SK-N-SH treated with all-trans-retinoic acid at 6 μM for 48 hours (cell line): ENCODE measurements around the gene HRAS.

ENCODE experiments used
- ATAC-seq: fragments of 200-7000 bp; cut with Tn5 transposase; 3 replicates; pipeline ENCODE4 v1.9.1; 2020; ENCODE audit warnings: mild to moderate bottlenecking, moderate library complexity
- ARNTL ChIP-seq: fragments of 450-650 bp; formaldehyde crosslinking; IDR thresholded peaks from 2 replicates; pipeline ENCODE4 v1.5.0; 2020; ENCODE audit warnings: low read depth, mild to moderate bottlenecking, moderate library complexity, borderline replicate concordance
- BACH2 ChIP-seq: fragments of 250-450 bp; sonication (Bioruptor Pico); IDR thresholded peaks from 2 replicates; pipeline ENCODE4 v1.9.0; 2021; ENCODE audit warnings: mild to moderate bottlenecking, borderline replicate concordance
- CSDC2 ChIP-seq: fragments of 250-450 bp; sonication (Bioruptor Pico); IDR thresholded peaks from 2 replicates; pipeline ENCODE4 v1.5.0; 2020; ENCODE audit warnings: mild to moderate bottlenecking, moderate library complexity
- ESRRG ChIP-seq: fragments of 250-450 bp; sonication (Bioruptor Pico); IDR thresholded peaks from 2 replicates; pipeline ENCODE4 v1.6.1; 2021; ENCODE audit warnings: mild to moderate bottlenecking
- GLIS3 ChIP-seq: fragments of 250-450 bp; sonication (Bioruptor Pico); IDR thresholded peaks from 2 replicates; pipeline ENCODE4 v1.5.0; 2020; ENCODE audit warnings: mild to moderate bottlenecking, moderate library complexity
- ISL1 ChIP-seq: fragments of 250-450 bp; sonication (Bioruptor Pico); IDR thresholded peaks from 2 replicates; pipeline ENCODE4 v2.1.2; 2022; ENCODE audit warnings: mild to moderate bottlenecking, moderate library complexity
- OSR1 ChIP-seq: fragments of 250-450 bp; sonication (Bioruptor Pico); IDR thresholded peaks from 2 replicates; pipeline ENCODE4 v1.8.0; 2022; ENCODE audit warnings: moderate library complexity, mild to moderate bottlenecking, inconsistent platforms
- PPARA ChIP-seq: fragments of 250-450 bp; sonication (Bioruptor Pico); IDR thresholded peaks from 2 replicates; pipeline ENCODE4 v1.5.0; 2020; ENCODE audit warnings: mild to moderate bottlenecking, borderline replicate concordance
- SNAI2 ChIP-seq: fragments of 250-450 bp; sonication (Bioruptor Pico); IDR thresholded peaks from 2 replicates; pipeline ENCODE4 v1.5.0; 2020; ENCODE audit warnings: mild to moderate bottlenecking, moderate library complexity
- TCF4 ChIP-seq: fragments of 250-450 bp; sonication (Bioruptor Pico); IDR thresholded peaks from 2 replicates; pipeline ENCODE4 v1.8.0; 2021; ENCODE audit warnings: mild to moderate bottlenecking, moderate library complexity, borderline replicate concordance
- TOX ChIP-seq: fragments of 250-450 bp; sonication (Bioruptor Pico); IDR thresholded peaks from 2 replicates; pipeline ENCODE4 v1.8.0; 2021; ENCODE audit warnings: mild to moderate bottlenecking, moderate library complexity, borderline replicate concordance
- ZC3H10 ChIP-seq: fragments of 250-450 bp; sonication (Bioruptor Pico); IDR thresholded peaks from 2 replicates; pipeline ENCODE4 v1.5.1; 2021; ENCODE audit warnings: mild to moderate bottlenecking, moderate library complexity
- ZNF8 ChIP-seq: fragments of 450-650 bp; formaldehyde crosslinking; IDR thresholded peaks from 2 replicates; pipeline ENCODE4 v1.5.0; 2020; ENCODE audit warnings: mild to moderate bottlenecking, moderate library complexity
- TF ChIP-seq, protein P1 (sequence below): fragments of 250-450 bp; sonication (Bioruptor Pico); IDR thresholded peaks from 2 replicates; pipeline ENCODE4 v1.5.1; 2020; ENCODE audit warnings: low read depth, mild to moderate bottlenecking, moderate library complexity
- TF ChIP-seq, protein P2 (sequence below): fragments of 250-450 bp; sonication (Bioruptor Pico); IDR thresholded peaks from 2 replicates; pipeline ENCODE4 v1.8.0; 2020; ENCODE audit warnings: mild to moderate bottlenecking, moderate library complexity, borderline replicate concordance
- TF ChIP-seq, protein P3 (sequence below): fragments of 250-450 bp; sonication (Bioruptor Pico); IDR thresholded peaks from 2 replicates; pipeline ENCODE4 v1.5.0; 2020; ENCODE audit warnings: mild to moderate bottlenecking, moderate library complexity
- TF ChIP-seq, protein P4 (sequence below): fragments of 250-450 bp; sonication (Bioruptor Pico); IDR thresholded peaks from 2 replicates; pipeline ENCODE4 v1.5.1; 2021; ENCODE audit warnings: mild to moderate bottlenecking, moderate library complexity
- TF ChIP-seq, protein P5 (sequence below): fragments of 250-450 bp; sonication (Bioruptor Pico); IDR thresholded peaks from 2 replicates; pipeline ENCODE4 v1.8.0; 2021; ENCODE audit warnings: low read depth, mild to moderate bottlenecking, moderate library complexity, borderline replicate concordance

Gene HRAS

DNA sequence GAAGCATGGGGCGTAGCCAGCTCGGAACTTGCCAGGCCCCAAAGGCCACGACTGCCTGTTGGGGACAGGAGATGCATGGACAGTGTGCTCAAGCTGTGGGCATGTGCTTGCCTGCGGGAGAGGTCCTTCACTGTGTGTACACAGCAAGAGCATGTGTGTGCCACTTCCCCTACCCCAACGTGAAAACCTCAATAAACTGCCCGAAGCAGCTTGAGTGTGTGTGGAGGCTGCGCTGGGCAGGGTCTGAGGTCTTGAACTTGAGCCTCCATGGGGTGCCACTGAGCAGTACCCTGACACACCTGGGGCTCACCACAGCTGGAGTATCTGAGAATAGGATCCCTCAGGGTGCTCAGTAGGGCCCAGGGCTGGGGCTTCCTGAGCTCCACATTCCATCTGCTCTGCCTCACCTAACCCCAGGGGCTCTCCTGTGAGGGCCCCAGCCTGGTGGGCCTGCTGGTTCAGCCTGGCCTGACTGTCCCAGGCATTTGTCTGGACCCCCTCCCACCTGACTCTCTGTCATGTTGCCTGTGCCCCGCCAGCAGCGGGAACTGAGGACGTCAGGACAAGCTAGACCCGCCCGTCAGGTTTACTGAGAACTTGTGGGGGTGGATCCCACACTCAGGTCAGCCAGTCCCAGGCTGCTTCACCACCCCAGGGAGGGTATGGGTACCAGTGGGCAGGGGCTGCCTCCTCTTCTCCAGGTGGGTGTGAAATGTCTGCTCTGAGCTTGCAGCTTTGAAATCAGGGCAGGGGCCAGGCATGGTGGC lies 28.6 kb upstream of the HRAS start (continued):
- no peak for TF ChIP-seq OSR1 (CRISPR knock-in tag)
- no peak for TF ChIP-seq ZNF8 (CRISPR knock-in tag)
- TF ChIP-seq, protein P1, sequence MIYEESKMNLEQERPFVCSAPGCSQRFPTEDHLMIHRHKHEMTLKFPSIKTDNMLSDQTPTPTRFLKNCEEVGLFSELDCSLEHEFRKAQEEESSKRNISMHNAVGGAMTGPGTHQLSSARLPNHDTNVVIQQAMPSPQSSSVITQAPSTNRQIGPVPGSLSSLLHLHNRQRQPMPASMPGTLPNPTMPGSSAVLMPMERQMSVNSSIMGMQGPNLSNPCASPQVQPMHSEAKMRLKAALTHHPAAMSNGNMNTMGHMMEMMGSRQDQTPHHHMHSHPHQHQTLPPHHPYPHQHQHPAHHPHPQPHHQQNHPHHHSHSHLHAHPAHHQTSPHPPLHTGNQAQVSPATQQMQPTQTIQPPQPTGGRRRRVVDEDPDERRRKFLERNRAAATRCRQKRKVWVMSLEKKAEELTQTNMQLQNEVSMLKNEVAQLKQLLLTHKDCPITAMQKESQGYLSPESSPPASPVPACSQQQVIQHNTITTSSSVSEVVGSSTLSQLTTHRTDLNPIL (CRISPR knock-in tag): no peak
- no peak for TF ChIP-seq GLIS3 (CRISPR knock-in tag)
- no peak for TF ChIP-seq ISL1
- TF ChIP-seq, protein P2, sequence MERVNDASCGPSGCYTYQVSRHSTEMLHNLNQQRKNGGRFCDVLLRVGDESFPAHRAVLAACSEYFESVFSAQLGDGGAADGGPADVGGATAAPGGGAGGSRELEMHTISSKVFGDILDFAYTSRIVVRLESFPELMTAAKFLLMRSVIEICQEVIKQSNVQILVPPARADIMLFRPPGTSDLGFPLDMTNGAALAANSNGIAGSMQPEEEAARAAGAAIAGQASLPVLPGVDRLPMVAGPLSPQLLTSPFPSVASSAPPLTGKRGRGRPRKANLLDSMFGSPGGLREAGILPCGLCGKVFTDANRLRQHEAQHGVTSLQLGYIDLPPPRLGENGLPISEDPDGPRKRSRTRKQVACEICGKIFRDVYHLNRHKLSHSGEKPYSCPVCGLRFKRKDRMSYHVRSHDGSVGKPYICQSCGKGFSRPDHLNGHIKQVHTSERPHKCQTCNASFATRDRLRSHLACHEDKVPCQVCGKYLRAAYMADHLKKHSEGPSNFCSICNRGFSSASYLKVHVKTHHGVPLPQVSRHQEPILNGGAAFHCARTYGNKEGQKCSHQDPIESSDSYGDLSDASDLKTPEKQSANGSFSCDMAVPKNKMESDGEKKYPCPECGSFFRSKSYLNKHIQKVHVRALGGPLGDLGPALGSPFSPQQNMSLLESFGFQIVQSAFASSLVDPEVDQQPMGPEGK (CRISPR knock-in tag): no peak
- TF ChIP-seq PPARA: no peak
- no peak for TF ChIP-seq CSDC2 (CRISPR knock-in tag)
- TF ChIP-seq, all 23 proteins: peak for 0

DNA sequence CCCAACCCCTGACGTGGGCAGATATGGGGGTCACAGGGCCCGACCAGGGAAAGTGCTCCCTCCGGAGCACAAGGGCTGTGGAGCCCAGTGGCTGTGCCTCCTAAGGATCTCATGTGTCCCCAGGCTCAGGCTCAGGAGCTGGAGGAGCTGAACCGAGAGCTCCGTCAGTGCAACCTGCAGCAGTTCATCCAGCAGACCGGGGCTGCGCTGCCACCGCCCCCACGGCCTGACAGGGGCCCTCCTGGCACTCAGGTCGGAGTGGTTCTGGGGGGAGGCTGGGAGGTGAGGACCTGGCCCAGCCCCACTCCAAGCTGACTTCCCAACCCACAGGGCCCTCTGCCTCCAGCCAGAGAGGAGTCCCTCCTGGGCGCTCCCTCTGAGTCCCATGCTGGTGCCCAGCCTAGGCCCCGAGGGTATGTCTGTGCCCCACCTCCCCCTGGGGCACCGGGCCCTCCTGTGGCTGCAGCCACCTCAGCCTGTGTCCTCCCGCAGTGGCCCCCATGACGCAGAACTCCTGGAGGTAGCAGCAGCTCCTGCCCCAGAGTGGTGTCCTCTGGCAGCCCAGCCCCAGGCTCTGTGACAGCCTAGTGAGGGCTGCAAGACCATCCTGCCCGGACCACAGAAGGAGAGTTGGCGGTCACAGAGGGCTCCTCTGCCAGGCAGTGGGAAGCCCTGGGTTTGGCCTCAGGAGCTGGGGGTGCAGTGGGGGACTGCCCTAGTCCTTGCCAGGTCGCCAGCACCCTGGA lies 27.9 kb upstream of the HRAS start:
- no peak for ATAC-seq
- no peak for TF ChIP-seq OSR1 (CRISPR knock-in tag)
- TF ChIP-seq, protein P3, sequence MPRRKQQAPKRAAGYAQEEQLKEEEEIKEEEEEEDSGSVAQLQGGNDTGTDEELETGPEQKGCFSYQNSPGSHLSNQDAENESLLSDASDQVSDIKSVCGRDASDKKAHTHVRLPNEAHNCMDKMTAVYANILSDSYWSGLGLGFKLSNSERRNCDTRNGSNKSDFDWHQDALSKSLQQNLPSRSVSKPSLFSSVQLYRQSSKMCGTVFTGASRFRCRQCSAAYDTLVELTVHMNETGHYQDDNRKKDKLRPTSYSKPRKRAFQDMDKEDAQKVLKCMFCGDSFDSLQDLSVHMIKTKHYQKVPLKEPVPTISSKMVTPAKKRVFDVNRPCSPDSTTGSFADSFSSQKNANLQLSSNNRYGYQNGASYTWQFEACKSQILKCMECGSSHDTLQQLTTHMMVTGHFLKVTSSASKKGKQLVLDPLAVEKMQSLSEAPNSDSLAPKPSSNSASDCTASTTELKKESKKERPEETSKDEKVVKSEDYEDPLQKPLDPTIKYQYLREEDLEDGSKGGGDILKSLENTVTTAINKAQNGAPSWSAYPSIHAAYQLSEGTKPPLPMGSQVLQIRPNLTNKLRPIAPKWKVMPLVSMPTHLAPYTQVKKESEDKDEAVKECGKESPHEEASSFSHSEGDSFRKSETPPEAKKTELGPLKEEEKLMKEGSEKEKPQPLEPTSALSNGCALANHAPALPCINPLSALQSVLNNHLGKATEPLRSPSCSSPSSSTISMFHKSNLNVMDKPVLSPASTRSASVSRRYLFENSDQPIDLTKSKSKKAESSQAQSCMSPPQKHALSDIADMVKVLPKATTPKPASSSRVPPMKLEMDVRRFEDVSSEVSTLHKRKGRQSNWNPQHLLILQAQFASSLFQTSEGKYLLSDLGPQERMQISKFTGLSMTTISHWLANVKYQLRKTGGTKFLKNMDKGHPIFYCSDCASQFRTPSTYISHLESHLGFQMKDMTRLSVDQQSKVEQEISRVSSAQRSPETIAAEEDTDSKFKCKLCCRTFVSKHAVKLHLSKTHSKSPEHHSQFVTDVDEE: no peak
- TF ChIP-seq GLIS3 (CRISPR knock-in tag): no peak
- TF ChIP-seq SNAI2 (CRISPR knock-in tag): no peak
- TF ChIP-seq TCF4 (CRISPR knock-in tag): no peak
- TF ChIP-seq BACH2: no peak
- TF ChIP-seq, protein P4, sequence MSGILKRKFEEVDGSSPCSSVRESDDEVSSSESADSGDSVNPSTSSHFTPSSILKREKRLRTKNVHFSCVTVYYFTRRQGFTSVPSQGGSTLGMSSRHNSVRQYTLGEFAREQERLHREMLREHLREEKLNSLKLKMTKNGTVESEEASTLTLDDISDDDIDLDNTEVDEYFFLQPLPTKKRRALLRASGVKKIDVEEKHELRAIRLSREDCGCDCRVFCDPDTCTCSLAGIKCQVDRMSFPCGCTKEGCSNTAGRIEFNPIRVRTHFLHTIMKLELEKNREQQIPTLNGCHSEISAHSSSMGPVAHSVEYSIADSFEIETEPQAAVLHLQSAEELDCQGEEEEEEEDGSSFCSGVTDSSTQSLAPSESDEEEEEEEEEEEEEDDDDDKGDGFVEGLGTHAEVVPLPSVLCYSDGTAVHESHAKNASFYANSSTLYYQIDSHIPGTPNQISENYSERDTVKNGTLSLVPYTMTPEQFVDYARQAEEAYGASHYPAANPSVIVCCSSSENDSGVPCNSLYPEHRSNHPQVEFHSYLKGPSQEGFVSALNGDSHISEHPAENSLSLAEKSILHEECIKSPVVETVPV: no peak
- TF ChIP-seq ARNTL (CRISPR knock-in tag): no peak
- no peak for TF ChIP-seq ESRRG (CRISPR knock-in tag)
- TF ChIP-seq, protein P1 (CRISPR knock-in tag): no peak

DNA sequence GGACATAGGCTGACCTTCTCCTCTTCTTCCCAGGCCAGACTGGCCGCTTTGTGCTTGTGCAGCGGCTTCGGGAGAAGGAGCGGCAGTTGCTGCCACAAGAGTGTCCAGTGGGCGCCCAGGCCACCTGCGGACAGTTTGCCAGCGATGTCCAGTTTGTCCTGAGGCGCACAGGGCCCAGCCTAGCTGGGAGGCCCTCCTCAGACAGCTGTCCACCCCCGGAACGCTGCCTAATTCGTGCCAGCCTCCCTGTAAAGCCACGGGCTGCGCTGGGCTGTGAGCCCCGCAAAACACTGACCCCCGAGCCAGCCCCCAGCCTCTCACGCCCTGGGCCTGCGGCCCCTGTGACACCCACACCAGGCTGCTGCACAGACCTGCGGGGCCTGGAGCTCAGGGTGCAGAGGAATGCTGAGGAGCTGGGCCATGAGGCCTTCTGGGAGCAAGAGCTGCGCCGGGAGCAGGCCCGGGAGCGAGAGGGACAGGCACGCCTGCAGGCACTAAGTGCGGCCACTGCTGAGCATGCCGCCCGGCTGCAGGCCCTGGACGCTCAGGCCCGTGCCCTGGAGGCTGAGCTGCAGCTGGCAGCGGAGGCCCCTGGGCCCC lies 26.8 kb upstream of the HRAS start:
- ATAC-seq: no peak
- TF ChIP-seq ZC3H10 (CRISPR knock-in tag) (no peak), GLIS3 (CRISPR knock-in tag) (no peak), TOX (CRISPR knock-in tag) (no peak), CSDC2 (CRISPR knock-in tag) (no peak), ZNF8 (CRISPR knock-in tag) (no peak), BACH2 (no peak)
- TF ChIP-seq, protein P5, sequence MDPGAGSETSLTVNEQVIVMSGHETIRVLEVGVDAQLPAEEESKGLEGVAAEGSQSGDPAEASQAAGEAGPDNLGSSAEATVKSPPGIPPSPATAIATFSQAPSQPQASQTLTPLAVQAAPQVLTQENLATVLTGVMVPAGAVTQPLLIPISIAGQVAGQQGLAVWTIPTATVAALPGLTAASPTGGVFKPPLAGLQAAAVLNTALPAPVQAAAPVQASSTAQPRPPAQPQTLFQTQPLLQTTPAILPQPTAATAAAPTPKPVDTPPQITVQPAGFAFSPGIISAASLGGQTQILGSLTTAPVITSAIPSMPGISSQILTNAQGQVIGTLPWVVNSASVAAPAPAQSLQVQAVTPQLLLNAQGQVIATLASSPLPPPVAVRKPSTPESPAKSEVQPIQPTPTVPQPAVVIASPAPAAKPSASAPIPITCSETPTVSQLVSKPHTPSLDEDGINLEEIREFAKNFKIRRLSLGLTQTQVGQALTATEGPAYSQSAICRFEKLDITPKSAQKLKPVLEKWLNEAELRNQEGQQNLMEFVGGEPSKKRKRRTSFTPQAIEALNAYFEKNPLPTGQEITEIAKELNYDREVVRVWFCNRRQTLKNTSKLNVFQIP (CRISPR knock-in tag): no peak
- TF ChIP-seq, protein P3: no peak
